ENCODE data around the gene AGMAT.

GRCh38 chr1:15550573-15550972, 34.3 kb downstream of the AGMAT start:
- TF ChIP-seq CTCF (CRISPR knock-in tag; IDR thresholded peaks at IDR 0.05) (no peak), POLR2AphosphoS5 (IDR thresholded peaks at IDR 0.05; ENCODE audit: low read depth, low read length) (no peak), NR2F1 (CRISPR knock-in tag; IDR thresholded peaks at IDR 0.05) (no peak), MLX (CRISPR knock-in tag; IDR thresholded peaks at IDR 0.05) (no peak), RAD21 (CRISPR knock-in tag; IDR thresholded peaks at IDR 0.05) (no peak), STAT6 (CRISPR knock-in tag; IDR thresholded peaks at IDR 0.05; ENCODE audit: borderline replicate concordance) (no peak), SMARCE1 (IDR thresholded peaks at IDR 0.05; ENCODE audit: borderline replicate concordance) (no peak), IKZF5 (CRISPR knock-in tag; IDR thresholded peaks at IDR 0.05) (no peak), SETDB1 (CRISPR knock-in tag; IDR thresholded peaks at IDR 0.05; ENCODE audit: borderline replicate concordance) (no peak), ZNF549 (CRISPR knock-in tag; IDR thresholded peaks at IDR 0.05) (no peak), EZH2 (conservative IDR thresholded peaks at IDR 0.05; ENCODE audit: low read depth, low read length) (no peak)
